PFSK-1 (cell line): ENCODE data around the gene CDK6.

Experiments used
- FOXP2 ChIP-seq: optimal IDR thresholded peaks from 2 replicates; pipeline ENCODE3; 2011; ENCODE audit warnings: borderline replicate concordance, control low read depth, inconsistent platforms; ENCODE audit not compliant: insufficient read depth; ENCODE audit errors: extremely low read length, extremely low read depth
- POLR2AphosphoS5 ChIP-seq: IDR thresholded peaks from 2 replicates; pipeline ENCODE4 v1.6.1; 2012; ENCODE audit warnings: low read depth, mild to moderate bottlenecking, control low read depth, low read length, moderate library complexity
- REST ChIP-seq, 2 experiments: IDR thresholded peaks; 2 replicates each; pipeline versions ENCODE4 v1.6.1 to v1.8.0; 2011 to 2012; ENCODE audit warnings: low read depth in 2 of 2, low read length in 2 of 2, control low read depth in 1 of 2, inconsistent platforms in 1 of 2, mild to moderate bottlenecking in 1 of 2, moderate library complexity in 1 of 2; ENCODE audit not compliant: insufficient read depth in 1 of 2
- SIN3A ChIP-seq: IDR thresholded peaks from 2 replicates; pipeline ENCODE4 v1.6.1; 2012; ENCODE audit warnings: mild to moderate bottlenecking, low read length, moderate library complexity, borderline replicate concordance; ENCODE audit not compliant: insufficient read depth
- TAF1 ChIP-seq: IDR thresholded peaks from 2 replicates; pipeline ENCODE4 v1.6.1; 2012; ENCODE audit warnings: low read length, control low read depth, borderline replicate concordance; ENCODE audit not compliant: insufficient read depth

Gene CDK6

GRCh38 chr7:92652536-92652935, 183.8 kb downstream of the CDK6 start:
- no peak for TF ChIP-seq POLR2AphosphoS5
- TF ChIP-seq REST (IDR thresholded peaks at IDR 0.05; ENCODE audit: insufficient read depth in 1 of 2, low read depth in 2 of 2, low read length in 2 of 2) = no peak
- no peak for TF ChIP-seq TAF1
- TF ChIP-seq SIN3A = no peak
- TF ChIP-seq FOXP2 = no peak

- TF ChIP-seq SIN3A (no peak), TAF1 (no peak), POLR2AphosphoS5 (no peak), REST (IDR thresholded peaks at IDR 0.05; ENCODE audit: insufficient read depth in 1 of 2, low read depth in 2 of 2, low read length in 2 of 2) (no peak), FOXP2 (no peak)
Measured at GRCh38 chr7:92650391-92650790, 186.0 kb downstream of the CDK6 start.

- TF ChIP-seq FOXP2 (no peak), SIN3A (no peak), REST (IDR thresholded peaks at IDR 0.05; ENCODE audit: insufficient read depth in 1 of 2, low read depth in 2 of 2, low read length in 2 of 2) (no peak), TAF1 (no peak), POLR2AphosphoS5 (no peak)
Measured at GRCh38 chr7:92648067-92648466, 188.3 kb downstream of the CDK6 start.

- no peak for TF ChIP-seq FOXP2
- TF ChIP-seq SIN3A = no peak
- no peak for TF ChIP-seq POLR2AphosphoS5
- TF ChIP-seq REST (IDR thresholded peaks at IDR 0.05; ENCODE audit: insufficient read depth in 1 of 2, low read depth in 2 of 2, low read length in 2 of 2) = no peak
- TF ChIP-seq TAF1 = no peak
Measured at GRCh38 chr7:92647652-92648051, 188.7 kb downstream of the CDK6 start.

GRCh38 chr7:92647011-92647625, 189.3 kb downstream of the CDK6 start:
- TF ChIP-seq FOXP2 (no peak), POLR2AphosphoS5 (no peak), REST (IDR thresholded peaks at IDR 0.05; ENCODE audit: insufficient read depth in 1 of 2, low read depth in 2 of 2, low read length in 2 of 2) (no peak), TAF1 (no peak), SIN3A (no peak)
